ENCODE measurements around the gene CD101.

Gene CD101

DNA sequence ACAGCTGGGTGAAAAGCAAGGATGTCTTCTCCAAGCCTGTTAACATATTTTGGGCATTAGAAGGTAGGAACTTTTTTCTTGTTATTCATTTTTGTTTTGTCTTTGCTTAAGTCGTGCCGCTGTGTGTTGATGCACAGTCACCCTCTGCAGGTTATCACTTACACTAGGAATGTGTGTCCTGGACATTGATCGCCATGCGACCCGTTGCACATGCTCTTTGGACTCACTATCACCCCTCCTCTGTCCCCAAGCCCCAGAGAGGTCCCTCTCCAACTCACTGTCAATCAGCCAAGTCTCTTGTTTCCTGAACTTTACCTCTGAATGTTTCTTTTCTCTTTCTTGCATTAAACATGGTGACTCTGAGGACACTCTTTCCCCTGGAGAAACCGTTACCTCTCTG lies 40.0 kb upstream of the CD101 start:
- TF ChIP-seq, protein P1, sequence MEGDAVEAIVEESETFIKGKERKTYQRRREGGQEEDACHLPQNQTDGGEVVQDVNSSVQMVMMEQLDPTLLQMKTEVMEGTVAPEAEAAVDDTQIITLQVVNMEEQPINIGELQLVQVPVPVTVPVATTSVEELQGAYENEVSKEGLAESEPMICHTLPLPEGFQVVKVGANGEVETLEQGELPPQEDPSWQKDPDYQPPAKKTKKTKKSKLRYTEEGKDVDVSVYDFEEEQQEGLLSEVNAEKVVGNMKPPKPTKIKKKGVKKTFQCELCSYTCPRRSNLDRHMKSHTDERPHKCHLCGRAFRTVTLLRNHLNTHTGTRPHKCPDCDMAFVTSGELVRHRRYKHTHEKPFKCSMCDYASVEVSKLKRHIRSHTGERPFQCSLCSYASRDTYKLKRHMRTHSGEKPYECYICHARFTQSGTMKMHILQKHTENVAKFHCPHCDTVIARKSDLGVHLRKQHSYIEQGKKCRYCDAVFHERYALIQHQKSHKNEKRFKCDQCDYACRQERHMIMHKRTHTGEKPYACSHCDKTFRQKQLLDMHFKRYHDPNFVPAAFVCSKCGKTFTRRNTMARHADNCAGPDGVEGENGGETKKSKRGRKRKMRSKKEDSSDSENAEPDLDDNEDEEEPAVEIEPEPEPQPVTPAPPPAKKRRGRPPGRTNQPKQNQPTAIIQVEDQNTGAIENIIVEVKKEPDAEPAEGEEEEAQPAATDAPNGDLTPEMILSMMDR (IDR thresholded peaks at IDR 0.05), result no peak

DNA sequence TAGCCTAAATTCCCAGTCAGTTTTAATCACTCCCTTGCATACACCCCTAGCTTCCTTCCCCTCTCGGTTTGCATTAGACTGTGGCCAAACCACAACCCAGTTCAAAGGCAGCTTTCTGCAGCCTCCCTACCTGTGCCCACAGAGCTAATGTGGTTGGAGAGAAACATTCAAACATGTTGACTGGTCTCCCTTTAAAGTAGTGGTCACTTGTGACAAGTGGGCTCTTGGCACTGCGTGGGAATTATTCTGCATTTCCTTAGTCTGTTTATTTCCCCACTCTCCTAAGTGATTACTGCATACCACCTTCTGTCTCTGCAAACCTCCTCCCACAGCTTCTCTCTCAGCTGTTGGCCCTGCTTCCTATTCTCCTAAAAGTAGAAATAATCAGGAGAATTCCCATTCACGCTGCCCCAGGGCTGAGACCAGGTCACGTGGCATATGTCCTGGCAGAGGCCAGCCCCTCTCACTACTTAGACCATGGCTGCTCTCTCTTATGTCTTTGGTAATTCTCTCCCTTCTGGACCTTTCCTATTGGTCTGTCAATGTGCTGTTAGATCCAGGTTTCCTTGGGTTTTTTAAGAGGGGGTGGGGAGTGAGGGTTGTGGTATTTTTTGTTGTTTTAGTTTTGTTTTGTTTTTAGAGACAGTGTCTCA lies 38.4 kb upstream of the CD101 start:
- TF ChIP-seq, protein P1 (IDR thresholded peaks at IDR 0.05), result no peak

DNA sequence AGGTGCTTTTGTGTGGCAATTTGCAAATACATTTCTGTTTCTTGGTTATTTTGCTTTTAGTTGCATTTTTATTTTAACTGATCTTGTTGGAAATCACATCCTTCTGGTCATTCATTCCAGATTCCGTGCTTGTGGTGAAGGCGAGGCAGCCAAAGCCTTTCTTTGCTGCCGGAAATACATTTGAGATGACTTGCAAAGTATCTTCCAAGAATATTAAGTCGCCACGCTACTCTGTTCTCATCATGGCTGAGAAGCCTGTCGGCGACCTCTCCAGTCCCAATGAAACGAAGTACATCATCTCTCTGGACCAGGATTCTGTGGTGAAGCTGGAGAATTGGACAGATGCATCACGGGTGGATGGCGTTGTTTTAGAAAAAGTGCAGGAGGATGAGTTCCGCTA lies 34.8 kb upstream of the CD101 start:
- TF ChIP-seq, protein P1 (IDR thresholded peaks at IDR 0.05), result no peak

DNA sequence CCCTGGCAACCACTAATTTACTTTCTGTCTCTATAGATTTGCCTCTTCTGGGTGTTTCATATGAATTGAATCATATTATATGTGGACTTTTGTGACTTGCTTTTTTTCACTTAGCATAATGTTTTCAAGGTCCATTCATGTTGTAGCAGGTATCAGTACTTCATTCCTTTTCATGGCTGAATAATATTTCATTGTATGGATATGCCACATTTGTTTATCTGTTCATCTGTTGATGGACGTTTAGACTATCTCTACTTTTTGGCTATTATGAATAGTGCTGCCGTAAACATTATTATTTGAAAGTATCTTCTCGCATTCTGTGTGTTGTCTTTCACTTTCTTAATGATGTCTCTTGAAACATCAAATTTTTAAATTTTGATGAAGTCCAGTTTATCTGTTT lies 32.8 kb upstream of the CD101 start:
- TF ChIP-seq, protein P1 (IDR thresholded peaks at IDR 0.05), result no peak

DNA sequence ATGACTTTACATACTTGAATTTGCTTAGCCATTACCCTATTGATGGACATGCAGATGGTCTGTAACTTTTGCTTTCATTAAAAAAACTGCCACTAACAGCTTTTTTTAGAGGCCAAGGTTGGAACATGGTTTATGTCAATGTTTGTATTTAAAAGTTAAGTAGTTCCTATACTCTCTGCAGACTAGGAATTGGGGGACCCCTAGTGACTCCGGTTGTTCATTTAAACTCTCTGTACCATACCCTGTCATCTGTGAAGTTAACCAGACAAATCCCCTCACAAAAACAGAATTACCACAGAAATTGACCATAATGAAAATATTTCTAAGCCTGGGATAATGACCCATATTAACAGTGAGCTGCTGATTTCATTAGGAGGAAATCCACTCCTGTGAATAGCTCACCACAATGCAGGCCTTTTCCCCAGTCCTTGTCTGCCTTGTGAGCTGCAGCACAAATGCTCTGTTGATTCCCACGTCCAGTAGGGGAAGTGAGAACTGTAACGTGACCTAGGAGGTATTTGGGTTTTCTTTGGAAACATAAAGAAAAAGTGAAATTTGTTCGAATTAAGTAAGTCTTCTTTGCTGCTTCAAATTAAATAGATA lies 30.2 kb upstream of the CD101 start:
- TF ChIP-seq, protein P1 (IDR thresholded peaks at IDR 0.05), result no peak

DNA sequence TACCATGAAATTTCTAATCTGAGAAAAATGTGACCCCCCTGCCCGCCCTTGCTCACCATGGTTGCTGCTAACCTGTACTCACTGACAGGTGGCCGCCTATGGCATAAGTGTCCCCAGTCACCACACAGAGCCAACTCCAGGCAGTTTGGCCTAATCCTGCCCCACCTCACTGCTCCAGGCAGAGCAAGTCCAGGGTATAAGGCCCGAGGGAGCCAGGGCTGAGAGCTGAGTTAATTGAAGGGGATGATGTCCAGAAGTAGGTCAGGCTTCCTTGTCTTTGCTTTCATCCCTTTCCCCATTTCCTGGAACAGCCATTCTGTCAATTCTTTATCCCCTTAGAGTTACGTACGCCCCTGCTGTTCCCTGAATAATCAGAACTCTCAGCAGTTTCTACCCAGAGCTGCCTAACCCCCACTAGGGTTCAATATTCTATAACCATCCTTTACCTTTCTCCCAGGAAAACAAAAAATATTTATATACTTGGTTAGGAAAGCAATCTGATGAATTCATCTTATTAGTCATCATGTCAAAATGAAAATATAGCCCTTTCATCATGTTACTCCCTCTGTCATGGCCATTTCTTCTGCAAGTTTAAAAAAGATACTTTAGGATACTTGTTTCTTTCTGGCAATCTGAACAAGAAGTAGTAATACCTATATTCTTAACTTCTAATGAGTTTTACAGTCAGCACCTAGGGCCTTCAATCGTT lies 29.4 kb upstream of the CD101 start:
- TF ChIP-seq, protein P1 (IDR thresholded peaks at IDR 0.05), result no peak

DNA sequence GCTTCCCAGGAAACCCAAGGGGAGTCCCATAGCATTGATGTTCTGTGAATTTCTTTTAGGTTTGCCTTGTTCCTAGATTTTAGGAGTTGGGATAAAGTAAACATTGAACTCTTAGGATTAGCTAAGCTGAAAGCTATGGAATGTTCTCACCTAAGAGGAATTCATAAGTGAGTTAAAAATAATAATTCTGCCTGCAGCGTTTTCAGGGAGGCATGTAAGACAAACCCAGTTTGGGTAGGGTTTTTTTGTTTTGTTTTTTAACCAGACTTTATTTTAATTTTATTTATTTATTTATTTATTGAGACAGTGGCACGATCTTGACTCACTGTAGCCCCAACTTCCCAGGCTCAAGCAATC lies 28.9 kb upstream of the CD101 start:
- TF ChIP-seq, protein P1 (IDR thresholded peaks at IDR 0.05), result no peak

Measured in LNCAP (cell line).